Uterus (tissue), 4 donors: Measurements from ENCODE around the gene FGFR3. TPM values are rescaled to one million over a fixed set of nuclear protein-coding genes. Genes with fewer than 3 reads are reported as not detected.

Source experiments
- DNase-seq, 2 donors: peaks; one replicate each; pipeline ENCODE4 v3.0.0-alpha.2; 2019 to 2020
- H3K27ac ChIP-seq, 2 donors: fragments of 200-600 bp; sonication (generic); 1 replicate in 1 of 2; 2 replicates in 1 of 2; pipeline ENCODE4 v1.5.1; 2016 to 2018
- H3K27me3 ChIP-seq, 2 donors: fragments of 200-600 bp; sonication (generic); one replicate each; pipeline ENCODE4 v1.5.1; 2018 to 2019; ENCODE audit warnings: control low read depth in 1 of 2
- H3K36me3 ChIP-seq, 2 donors: fragments of 200-600 bp; sonication (generic); one replicate each; pipeline ENCODE4 v1.5.1; 2019; ENCODE audit warnings: control low read depth in 1 of 2
- H3K4me1 ChIP-seq, 2 donors: fragments of 200-600 bp; sonication (generic); one replicate each; pipeline ENCODE4 v1.5.1; 2018 to 2019; ENCODE audit warnings: control low read depth in 1 of 2
- H3K4me3 ChIP-seq, 2 donors: fragments of 200-600 bp; sonication (generic); 1 replicate in 1 of 2; 2 replicates in 1 of 2; pipeline ENCODE4 v1.5.1; 2018 to 2019; ENCODE audit warnings: mild to moderate bottlenecking in 1 of 2
- H3K9me3 ChIP-seq, 2 donors: fragments of 200-600 bp; sonication (generic); one replicate each; pipeline ENCODE4 v1.5.1; 2019; ENCODE audit warnings: control low read depth in 1 of 2
- POLR2A ChIP-seq, 2 donors: fragments of 450-650 bp; IDR thresholded peaks; one replicate each; pipeline ENCODE4 v1.6.1; 2016; ENCODE audit warnings: antibody characterized with exemption in 2 of 2, mild to moderate bottlenecking in 1 of 2, moderate library complexity in 1 of 2
- intact Hi-C: fragments of 100-400 bp; cut with DNase I; formaldehyde crosslinking; loops from one replicate; pipeline ENCODE4 v1.15.1; 2023; ENCODE audit warnings: low total_unique reads
- total RNA-seq, 4 donors: library from RNA; depleted of rRNA in 3 of 4; stranded (reverse); fragments of >200 nt in 3 of 4; gene quantifications; one replicate each; pipeline versions ENCODE4 v1.1.0 to v1.2.4, GENCODE V29; 2014 to 2023
- TF ChIP-seq, protein P1 (sequence below), 4 experiments: fragments of 200-600 bp in 2 of 4; fragments of 450-650 bp in 2 of 4; sonication (generic) in 2 of 4; IDR thresholded peaks; one replicate each; pipeline ENCODE4 v1.5.1; 2016 to 2019; ENCODE audit warnings: antibody characterized with exemption in 4 of 4, mild to moderate bottlenecking in 2 of 4, moderate library complexity in 1 of 4
- donor health status: DM: yes; HTN: yes; CAD: no.

The FGFR3 gene
- total RNA-seq, 4 donors from 2014 or later = 0.29 to 6.4 (median 4.3) TPM

- TF ChIP-seq, protein P1, sequence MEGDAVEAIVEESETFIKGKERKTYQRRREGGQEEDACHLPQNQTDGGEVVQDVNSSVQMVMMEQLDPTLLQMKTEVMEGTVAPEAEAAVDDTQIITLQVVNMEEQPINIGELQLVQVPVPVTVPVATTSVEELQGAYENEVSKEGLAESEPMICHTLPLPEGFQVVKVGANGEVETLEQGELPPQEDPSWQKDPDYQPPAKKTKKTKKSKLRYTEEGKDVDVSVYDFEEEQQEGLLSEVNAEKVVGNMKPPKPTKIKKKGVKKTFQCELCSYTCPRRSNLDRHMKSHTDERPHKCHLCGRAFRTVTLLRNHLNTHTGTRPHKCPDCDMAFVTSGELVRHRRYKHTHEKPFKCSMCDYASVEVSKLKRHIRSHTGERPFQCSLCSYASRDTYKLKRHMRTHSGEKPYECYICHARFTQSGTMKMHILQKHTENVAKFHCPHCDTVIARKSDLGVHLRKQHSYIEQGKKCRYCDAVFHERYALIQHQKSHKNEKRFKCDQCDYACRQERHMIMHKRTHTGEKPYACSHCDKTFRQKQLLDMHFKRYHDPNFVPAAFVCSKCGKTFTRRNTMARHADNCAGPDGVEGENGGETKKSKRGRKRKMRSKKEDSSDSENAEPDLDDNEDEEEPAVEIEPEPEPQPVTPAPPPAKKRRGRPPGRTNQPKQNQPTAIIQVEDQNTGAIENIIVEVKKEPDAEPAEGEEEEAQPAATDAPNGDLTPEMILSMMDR (IDR thresholded peaks at IDR 0.05) = no peak
- no peak for TF ChIP-seq POLR2A (IDR thresholded peaks at IDR 0.05)
- no peaks in the 10 kb centered on the region for H3K9me3 ChIP-seq
- H3K27me3 ChIP-seq = no peaks in the 10 kb centered on the region
- no peak for DNase-seq
- intact Hi-C loops = no loop called here
- no peak overlapping the region for H3K4me3 ChIP-seq
- no peaks in the 10 kb centered on the region for H3K36me3 ChIP-seq
- H3K4me1 ChIP-seq = no peaks in the 10 kb centered on the region
- no peak overlapping the region for H3K27ac ChIP-seq
These were observed 5.5 kb upstream of the FGFR3 start for GRCh38 chr4:1787411-1788077.

- Histone ChIP-seq H3K4me3 (no peak overlapping the region), H3K27me3 (no peaks in the 10 kb centered on the region), H3K27ac (no peak overlapping the region), H3K4me1 (no peaks in the 10 kb centered on the region), H3K9me3 (no peaks in the 10 kb centered on the region), H3K36me3 (no peaks in the 10 kb centered on the region)
- no peak for DNase-seq
- no peak for TF ChIP-seq POLR2A (IDR thresholded peaks at IDR 0.05)
- TF ChIP-seq, protein P1 (IDR thresholded peaks at IDR 0.05) = no peak
- intact Hi-C loops = no loop called here
These were observed 4.7 kb upstream of the FGFR3 start for GRCh38 chr4:1788254-1788973.

DNA sequence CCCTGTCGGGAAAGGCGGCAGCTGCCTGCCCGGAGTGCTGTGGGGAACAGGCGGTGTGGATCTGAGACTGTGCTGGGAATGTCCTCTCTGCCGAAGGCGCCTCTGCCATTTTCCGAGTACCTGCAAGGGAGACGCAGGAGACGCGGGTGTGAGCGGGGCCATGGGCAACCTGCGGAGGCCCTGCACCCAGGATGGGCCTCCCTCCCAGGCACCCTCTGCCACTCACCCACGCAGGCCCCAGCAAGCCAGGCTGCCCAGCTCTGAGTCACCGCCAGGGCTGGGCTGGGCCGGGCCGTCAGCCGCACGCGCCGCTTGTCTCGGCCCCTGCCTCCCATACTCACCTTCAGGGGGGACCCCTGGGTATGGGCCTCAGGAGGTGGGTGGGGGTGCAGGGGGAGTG lies 3.5 kb upstream of the FGFR3 start:
- Histone ChIP-seq H3K27me3 (peaks cover 0 to 8% of the 10 kb centered on the region in 2 donors), H3K4me1 (peaks cover 0 to 9% of the 10 kb centered on the region in 2 donors), H3K27ac (no peak overlapping the region), H3K36me3 (no peaks in the 10 kb centered on the region), H3K4me3 (no peak overlapping the region), H3K9me3 (no peaks in the 10 kb centered on the region)
- DNase-seq = no peak
- intact Hi-C loops = no loop called here
- TF ChIP-seq POLR2A (IDR thresholded peaks at IDR 0.05) = no peak
- TF ChIP-seq, protein P1 (IDR thresholded peaks at IDR 0.05) = no peak

- no peak for DNase-seq
- Histone ChIP-seq H3K27me3 (peaks cover 0 to 8% of the 10 kb centered on the region in 2 donors), H3K27ac (no peak overlapping the region), H3K9me3 (no peaks in the 10 kb centered on the region), H3K4me1 (peaks cover 0 to 14% of the 10 kb centered on the region in 2 donors), H3K36me3 (no peaks in the 10 kb centered on the region), H3K4me3 (no peak overlapping the region)
- TF ChIP-seq POLR2A (IDR thresholded peaks at IDR 0.05) = no peak
- TF ChIP-seq, protein P1 (IDR thresholded peaks at IDR 0.05) = no peak
- intact Hi-C loops = no loop called here
These were observed 3.1 kb upstream of the FGFR3 start for GRCh38 chr4:1790005-1790404.

- TF ChIP-seq POLR2A (IDR thresholded peaks at IDR 0.05) = no peak
- TF ChIP-seq, protein P1 (IDR thresholded peaks at IDR 0.05) = no peak
These were observed 798 bp upstream of the FGFR3 start for GRCh38 chr4:1792158-1792831.

More at GRCh38 chr4:1792158-1792831, 798 bp upstream of the FGFR3 start:
- H3K36me3 ChIP-seq = no peaks in the 10 kb centered on the region
- H3K4me3 ChIP-seq = no peak overlapping the region
- no peak overlapping the region for H3K27ac ChIP-seq
- H3K27me3 ChIP-seq = peaks cover 15 to 16% of the 10 kb centered on the region in 2 donors
- no peaks in the 10 kb centered on the region for H3K9me3 ChIP-seq
- intact Hi-C loops = no loop called here
- H3K4me1 ChIP-seq = peaks cover 0 to 17% of the 10 kb centered on the region in 2 donors
- no peak for DNase-seq
